Keratinocyte (primary cell): ENCODE data around the gene BEST1.

ENCODE experiments used
- EZH2 ChIP-seq: IDR thresholded peaks from one replicate; pipeline ENCODE4 v1.6.1; 2012; ENCODE audit warnings: inconsistent platforms, mild to moderate bottlenecking, low read length, moderate library complexity
- TF ChIP-seq, protein P1 (sequence below), 3 experiments: IDR thresholded peaks in 1 of 3; conservative IDR thresholded peaks in 1 of 3; optimal IDR thresholded peaks in 1 of 3; 2 replicates in 2 of 3; 3 replicates in 1 of 3; pipeline versions ENCODE3 to v1.5.1; 2011; ENCODE audit warnings: low read length in 3 of 3, mild to moderate bottlenecking in 3 of 3, moderate library complexity in 2 of 3, control low read depth in 1 of 3, inconsistent platforms in 1 of 3; ENCODE audit not compliant: insufficient read depth in 2 of 3; ENCODE audit errors: extremely low read depth in 1 of 3

DNA sequence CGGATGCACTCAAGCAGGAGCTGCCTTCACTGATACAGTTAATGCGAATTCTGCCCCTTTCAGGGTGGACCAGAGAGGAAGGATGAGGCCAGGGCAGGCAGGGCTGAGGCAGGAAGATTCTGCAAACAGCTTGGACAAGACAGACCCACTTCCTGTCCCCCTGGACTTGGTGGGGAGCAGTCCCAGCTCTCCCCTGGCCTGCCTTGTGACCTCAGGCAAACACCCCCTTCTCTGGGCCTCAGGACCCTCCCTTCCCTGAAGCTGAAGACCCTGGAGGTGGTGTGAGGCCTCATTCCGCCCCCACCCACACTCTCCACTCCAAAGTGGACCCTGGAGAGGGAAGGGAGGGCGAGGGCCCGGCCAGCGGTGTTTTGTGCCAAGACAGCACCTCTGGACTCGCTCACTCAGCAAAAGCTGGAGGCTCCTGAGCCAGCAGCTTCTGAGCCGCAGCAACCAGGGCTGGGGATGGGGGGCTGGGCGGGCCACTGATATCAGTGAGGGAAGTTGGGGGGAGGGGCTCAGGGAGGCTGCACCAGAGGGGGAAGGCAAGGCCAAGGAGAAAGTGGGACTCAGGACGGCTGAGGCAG, 41.3 kb upstream of the BEST1 start:
- TF ChIP-seq, protein P1, sequence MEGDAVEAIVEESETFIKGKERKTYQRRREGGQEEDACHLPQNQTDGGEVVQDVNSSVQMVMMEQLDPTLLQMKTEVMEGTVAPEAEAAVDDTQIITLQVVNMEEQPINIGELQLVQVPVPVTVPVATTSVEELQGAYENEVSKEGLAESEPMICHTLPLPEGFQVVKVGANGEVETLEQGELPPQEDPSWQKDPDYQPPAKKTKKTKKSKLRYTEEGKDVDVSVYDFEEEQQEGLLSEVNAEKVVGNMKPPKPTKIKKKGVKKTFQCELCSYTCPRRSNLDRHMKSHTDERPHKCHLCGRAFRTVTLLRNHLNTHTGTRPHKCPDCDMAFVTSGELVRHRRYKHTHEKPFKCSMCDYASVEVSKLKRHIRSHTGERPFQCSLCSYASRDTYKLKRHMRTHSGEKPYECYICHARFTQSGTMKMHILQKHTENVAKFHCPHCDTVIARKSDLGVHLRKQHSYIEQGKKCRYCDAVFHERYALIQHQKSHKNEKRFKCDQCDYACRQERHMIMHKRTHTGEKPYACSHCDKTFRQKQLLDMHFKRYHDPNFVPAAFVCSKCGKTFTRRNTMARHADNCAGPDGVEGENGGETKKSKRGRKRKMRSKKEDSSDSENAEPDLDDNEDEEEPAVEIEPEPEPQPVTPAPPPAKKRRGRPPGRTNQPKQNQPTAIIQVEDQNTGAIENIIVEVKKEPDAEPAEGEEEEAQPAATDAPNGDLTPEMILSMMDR (optimal IDR thresholded peaks at IDR 0.05 in 1 of 3, IDR thresholded peaks at IDR 0.05 in 1 of 3, conservative IDR thresholded peaks at IDR 0.05 in 1 of 3; ENCODE audit: extremely low read depth in 1 of 3, insufficient read depth in 2 of 3, low read length in 3 of 3), result no peak
- no peak for TF ChIP-seq EZH2
